Neural cell (in vitro differentiated cells): Measurements from ENCODE around the gene FOXI1. TPM values are rescaled to one million over a fixed set of nuclear protein-coding genes. Genes with fewer than 3 reads are reported as not detected.

Experiments
- H2AFZ ChIP-seq: fragments of 200-600, 300-800 bp; sonication (generic), shearing (Covaris generic); 2 replicates; pipeline ENCODE4 v1.6.0; 2014; ENCODE audit warnings: low read depth, mild to moderate bottlenecking, antibody characterized with exemption, low read length, moderate library complexity
- H3F3A ChIP-seq: fragments of 200-600 bp; shearing (Covaris generic); 2 replicates; pipeline ENCODE4 v1.6.1; 2016; ENCODE audit warnings: mild to moderate bottlenecking, moderate library complexity, mixed read lengths, antibody characterized with exemption, low read length; ENCODE audit not compliant: insufficient read depth, poor library complexity, severe bottlenecking
- H3K27ac ChIP-seq: fragments of 200-600, 300-800 bp; sonication (generic), shearing (Covaris generic); 2 replicates; pipeline ENCODE4 v1.5.1; 2014; ENCODE audit warnings: mild to moderate bottlenecking, low read length, moderate library complexity
- H3K27me3 ChIP-seq: fragments of 300-800, 200-600 bp; sonication (generic), shearing (Covaris generic); 2 replicates; pipeline ENCODE4 v1.6.0; 2014; ENCODE audit warnings: mild to moderate bottlenecking, low read depth, low read length, moderate library complexity; ENCODE audit not compliant: insufficient read depth
- H3K36me3 ChIP-seq: fragments of 300-800, 200-600 bp; sonication (generic), shearing (Covaris generic); 2 replicates; pipeline ENCODE4 v1.5.1; 2014; ENCODE audit warnings: mild to moderate bottlenecking, antibody characterized with exemption, low read length, moderate library complexity; ENCODE audit not compliant: insufficient read depth
- H3K4me2 ChIP-seq: fragments of 300-800, 200-600 bp; sonication (generic), shearing (Covaris generic); 2 replicates; pipeline ENCODE4 v1.6.0; 2014; ENCODE audit warnings: mild to moderate bottlenecking, low read length
- H3K4me3 ChIP-seq: fragments of 300-800, 200-600 bp; sonication (generic), shearing (Covaris generic); 2 replicates; pipeline ENCODE4 v1.5.1; 2014; ENCODE audit warnings: mild to moderate bottlenecking, low read length, moderate library complexity
- H3K79me2 ChIP-seq: fragments of 200-600 bp; shearing (Covaris generic); replicated peaks from 2 replicates; pipeline ENCODE4 v1.6.0; 2014; ENCODE audit warnings: mild to moderate bottlenecking, low read length, moderate library complexity; ENCODE audit not compliant: insufficient read depth
- H3K9ac ChIP-seq: fragments of 300-800, 200-600 bp; sonication (generic), shearing (Covaris generic); 2 replicates; pipeline ENCODE4 v1.6.1; 2016; ENCODE audit warnings: mild to moderate bottlenecking, low read length, mixed read lengths
- H3K9me2 ChIP-seq: fragments of 200-600 bp; shearing (Covaris generic); 2 replicates; pipeline ENCODE4 v1.6.1; 2016; ENCODE audit warnings: mild to moderate bottlenecking, low read length, mixed read lengths; ENCODE audit not compliant: insufficient read depth
- H3K9me3 ChIP-seq: fragments of 200-600, 300-800 bp; sonication (generic), shearing (Covaris generic); 2 replicates; pipeline ENCODE4 v1.6.1; 2016; ENCODE audit warnings: mild to moderate bottlenecking, mixed run types, low read length, moderate library complexity, mixed read lengths
- H4K20me1 ChIP-seq: fragments of 200-600 bp; shearing (Covaris generic); 2 replicates; pipeline ENCODE4 v1.6.1; 2016; ENCODE audit warnings: mild to moderate bottlenecking, mixed run types; ENCODE audit not compliant: insufficient read depth
- EP300 ChIP-seq: fragments of 450-650 bp; conservative IDR thresholded peaks from 2 replicates; pipeline ENCODE4 v1.6.1; 2014; ENCODE audit warnings: antibody characterized with exemption, mild to moderate bottlenecking, moderate library complexity; ENCODE audit not compliant: poor library complexity, severe bottlenecking
- EZH2 ChIP-seq: fragments of 200-600, 300-800 bp; shearing (Covaris generic), sonication (generic); IDR thresholded peaks from 2 replicates; pipeline ENCODE4 v1.6.1; 2014; ENCODE audit warnings: antibody characterized with exemption, low read length, borderline replicate concordance, mild to moderate bottlenecking; ENCODE audit not compliant: insufficient read depth, poor library complexity, severe bottlenecking
- MXI1 ChIP-seq: fragments of 450-650 bp; conservative IDR thresholded peaks from 2 replicates; pipeline ENCODE4 v1.6.1; 2014; ENCODE audit warnings: antibody characterized with exemption, mild to moderate bottlenecking; ENCODE audit not compliant: poor library complexity, severe bottlenecking
- POLR2AphosphoS5 ChIP-seq: IDR thresholded peaks from 2 replicates; pipeline ENCODE4 v1.6.1; 2012
- RAD21 ChIP-seq: fragments of 450-650 bp; conservative IDR thresholded peaks from 2 replicates; pipeline ENCODE4 v1.6.1; 2014; ENCODE audit warnings: antibody characterized with exemption, mild to moderate bottlenecking, moderate library complexity
- REST ChIP-seq: IDR thresholded peaks from 2 replicates; pipeline ENCODE4 v1.6.1; 2012; ENCODE audit warnings: borderline replicate concordance
- SMC3 ChIP-seq: fragments of 450-650 bp; conservative IDR thresholded peaks from 2 replicates; pipeline ENCODE4 v1.6.1; 2014; ENCODE audit warnings: antibody characterized with exemption, mild to moderate bottlenecking, moderate library complexity; ENCODE audit not compliant: poor library complexity
- polyA plus RNA-seq: library from polyadenylated mRNA; depleted of rRNA; stranded (reverse); fragments of >200 nt; gene quantifications from 2 replicates; pipeline ENCODE4 v1.2.3, GENCODE V29; 2014
- TF ChIP-seq, protein P1 (sequence below): fragments of 450-650 bp; IDR thresholded peaks from 2 replicates; pipeline ENCODE4 v1.5.1; 2014; ENCODE audit warnings: antibody characterized with exemption, mild to moderate bottlenecking, moderate library complexity; ENCODE audit not compliant: poor library complexity, severe bottlenecking

FOXI1 gene
- polyA plus RNA-seq, 1 donor from 2014 or later = not detected

DNA sequence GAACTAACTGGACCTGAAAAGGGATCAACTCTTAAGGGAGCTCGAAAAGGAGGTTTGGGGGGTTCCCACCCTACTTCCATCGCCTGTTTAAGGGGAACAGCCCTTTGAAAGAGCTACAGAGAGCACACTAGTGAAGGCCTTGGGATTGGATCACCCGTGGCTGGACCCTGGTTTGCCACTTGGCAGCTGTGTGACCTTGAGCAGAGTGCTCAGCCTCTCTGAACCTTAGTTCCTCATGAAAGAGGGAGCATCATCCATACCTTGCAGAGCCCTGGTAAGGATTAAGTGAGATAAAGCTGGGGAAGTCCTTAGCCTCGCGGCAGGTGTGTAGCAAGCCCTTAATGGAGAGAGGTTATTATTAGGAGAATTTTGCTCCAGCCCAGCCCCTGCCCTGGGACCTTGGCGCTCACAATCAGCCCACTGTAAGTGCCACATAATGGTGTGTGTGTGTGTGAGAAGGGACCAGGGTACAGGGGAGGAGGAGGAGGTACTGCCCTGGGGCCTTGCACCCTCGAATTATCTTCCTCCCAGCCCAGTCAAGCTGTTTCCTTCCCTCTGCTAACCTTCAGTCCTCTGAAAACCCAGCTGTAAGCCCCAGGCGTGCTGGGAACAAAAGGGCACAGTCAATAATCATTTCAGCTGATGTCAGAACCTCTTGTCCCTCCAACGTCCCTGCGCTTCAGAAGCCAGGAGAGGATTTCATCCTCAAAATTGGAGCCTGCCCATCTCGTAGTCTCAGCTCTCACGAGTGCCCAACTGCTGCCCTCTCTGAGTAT lies 42.9 kb downstream of the FOXI1 start:
- H3F3A ChIP-seq = no peaks in the 10 kb centered on the region
- H3K4me3 ChIP-seq = no peak overlapping the region
- no peak overlapping the region for H3K4me2 ChIP-seq
- TF ChIP-seq EP300 (no peak), SMC3 (no peak), REST (no peak), POLR2AphosphoS5 (no peak), MXI1 (no peak), EZH2 (no peak)
- TF ChIP-seq, protein P1, sequence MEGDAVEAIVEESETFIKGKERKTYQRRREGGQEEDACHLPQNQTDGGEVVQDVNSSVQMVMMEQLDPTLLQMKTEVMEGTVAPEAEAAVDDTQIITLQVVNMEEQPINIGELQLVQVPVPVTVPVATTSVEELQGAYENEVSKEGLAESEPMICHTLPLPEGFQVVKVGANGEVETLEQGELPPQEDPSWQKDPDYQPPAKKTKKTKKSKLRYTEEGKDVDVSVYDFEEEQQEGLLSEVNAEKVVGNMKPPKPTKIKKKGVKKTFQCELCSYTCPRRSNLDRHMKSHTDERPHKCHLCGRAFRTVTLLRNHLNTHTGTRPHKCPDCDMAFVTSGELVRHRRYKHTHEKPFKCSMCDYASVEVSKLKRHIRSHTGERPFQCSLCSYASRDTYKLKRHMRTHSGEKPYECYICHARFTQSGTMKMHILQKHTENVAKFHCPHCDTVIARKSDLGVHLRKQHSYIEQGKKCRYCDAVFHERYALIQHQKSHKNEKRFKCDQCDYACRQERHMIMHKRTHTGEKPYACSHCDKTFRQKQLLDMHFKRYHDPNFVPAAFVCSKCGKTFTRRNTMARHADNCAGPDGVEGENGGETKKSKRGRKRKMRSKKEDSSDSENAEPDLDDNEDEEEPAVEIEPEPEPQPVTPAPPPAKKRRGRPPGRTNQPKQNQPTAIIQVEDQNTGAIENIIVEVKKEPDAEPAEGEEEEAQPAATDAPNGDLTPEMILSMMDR = no peak
- no peaks in the 10 kb centered on the region for H3K36me3 ChIP-seq
- no peak overlapping the region for H2AFZ ChIP-seq
- H3K27ac ChIP-seq = no peak overlapping the region
- no peaks in the 10 kb centered on the region for H3K79me2 ChIP-seq
- H3K9ac ChIP-seq = no peak overlapping the region
- no peaks in the 10 kb centered on the region for H3K9me2 ChIP-seq
- H3K27me3 ChIP-seq = no peaks in the 10 kb centered on the region
- H3K9me3 ChIP-seq = no peaks in the 10 kb centered on the region
- no peaks in the 10 kb centered on the region for H4K20me1 ChIP-seq

DNA sequence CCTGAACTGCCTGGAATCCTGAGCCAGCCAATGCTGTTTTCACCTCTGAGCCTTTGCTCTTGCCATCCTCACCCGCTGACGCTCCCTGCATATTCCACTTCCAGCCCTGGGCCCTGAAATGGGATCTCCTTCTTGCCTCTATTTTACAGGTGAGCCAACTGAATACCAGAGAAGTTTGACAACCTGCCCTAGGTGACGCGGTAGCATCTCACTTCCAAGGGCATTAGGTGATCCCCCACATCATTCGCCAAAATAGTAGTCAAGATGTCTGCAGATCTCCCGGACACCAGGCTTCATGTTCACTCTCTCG lies 43.5 kb downstream of the FOXI1 start:
- no peaks in the 10 kb centered on the region for H3K9me2 ChIP-seq
- no peaks in the 10 kb centered on the region for H3F3A ChIP-seq
- H3K27ac ChIP-seq = no peak overlapping the region
- H3K9ac ChIP-seq = no peak overlapping the region
- H3K4me3 ChIP-seq = no peak overlapping the region
- H4K20me1 ChIP-seq = no peaks in the 10 kb centered on the region
- TF ChIP-seq MXI1 = no peak
- H3K4me2 ChIP-seq = no peak overlapping the region
- no peak overlapping the region for H2AFZ ChIP-seq
- no peaks in the 10 kb centered on the region for H3K36me3 ChIP-seq
- H3K27me3 ChIP-seq = no peaks in the 10 kb centered on the region
- no peaks in the 10 kb centered on the region for H3K79me2 ChIP-seq
- H3K9me3 ChIP-seq = no peaks in the 10 kb centered on the region

DNA sequence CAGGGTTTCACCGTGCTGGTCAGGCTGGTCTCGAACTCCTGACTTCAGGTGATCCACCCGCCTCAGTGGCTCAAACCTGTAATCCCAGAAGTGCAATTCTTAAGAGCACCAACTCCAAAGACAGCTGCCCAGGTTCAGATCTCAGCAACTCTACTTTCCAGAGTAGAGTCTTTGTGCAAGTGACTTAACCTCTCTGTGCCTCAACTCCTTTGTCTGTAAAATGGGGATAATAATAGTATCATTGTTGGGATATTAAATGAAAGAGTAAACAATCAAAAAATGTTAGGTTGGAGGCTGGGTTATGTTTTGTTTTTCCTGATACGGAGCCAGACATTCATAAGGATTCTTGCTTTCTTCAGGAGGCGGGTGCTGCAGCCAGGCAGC lies 45.0 kb downstream of the FOXI1 start:
- no peak overlapping the region for H3K27ac ChIP-seq
- H3K79me2 ChIP-seq = no peaks in the 10 kb centered on the region
- no peak overlapping the region for H3K9ac ChIP-seq
- no peaks in the 10 kb centered on the region for H3F3A ChIP-seq
- no peaks in the 10 kb centered on the region for H4K20me1 ChIP-seq
- no peaks in the 10 kb centered on the region for H3K9me3 ChIP-seq
- H3K36me3 ChIP-seq = no peaks in the 10 kb centered on the region
- H3K9me2 ChIP-seq = no peaks in the 10 kb centered on the region
- TF ChIP-seq EZH2 = no peak
- no peak for TF ChIP-seq POLR2AphosphoS5
- TF ChIP-seq REST = no peak
- TF ChIP-seq RAD21 = no peak
- TF ChIP-seq SMC3 = no peak
- no peak for TF ChIP-seq EP300
- no peak overlapping the region for H3K4me2 ChIP-seq
- H3K4me3 ChIP-seq = no peak overlapping the region
- no peaks in the 10 kb centered on the region for H3K27me3 ChIP-seq
- no peak overlapping the region for H2AFZ ChIP-seq
